COLO668 (cell line): ENCODE data around the gene MRPL22.
"Not testable (repeated sequence)": the region's sequence is repeated elsewhere in the genome, so short reads cannot be mapped to it uniquely, and the experiment has no call there.

Experiments
- DNase-seq: peaks from one replicate; lab custom pipeline; 2025; ENCODE audit not compliant: unreplicated experiment; lab: John Stamatoyannopoulos, UW

Gene MRPL22

GRCh38 chr5:154993461-154993860 is 52.6 kb downstream of the MRPL22 start:
- DNase-seq, result no peak

GRCh38 chr5:154995679-154996078 is 54.8 kb downstream of the MRPL22 start:
- no peak for DNase-seq

- DNase-seq, result no peak
Observed at GRCh38 chr5:154997746-154998145, 56.9 kb downstream of the MRPL22 start.

- DNase-seq, result no peak
Observed at GRCh38 chr5:154999865-155000264, 59.0 kb downstream of the MRPL22 start.

- DNase-seq, result no peak
Observed at GRCh38 chr5:155001523-155001922, 60.6 kb downstream of the MRPL22 start.

- DNase-seq, result not testable (repeated sequence)
Observed at GRCh38 chr5:155002722-155003121, 61.8 kb downstream of the MRPL22 start.

GRCh38 chr5:155004138-155004744 is 63.4 kb downstream of the MRPL22 start:
- peak; percentile 1 for DNase-seq

- DNase-seq, result not testable (repeated sequence)
Observed at GRCh38 chr5:155006265-155006664, 65.4 kb downstream of the MRPL22 start.

GRCh38 chr5:155008669-155009068 is 67.8 kb downstream of the MRPL22 start:
- no peak for DNase-seq

- DNase-seq, result no peak
Observed at GRCh38 chr5:155010881-155011280, 70.0 kb downstream of the MRPL22 start.

- no peak for DNase-seq
Observed at GRCh38 chr5:155013526-155013925, 72.7 kb downstream of the MRPL22 start, which contains the start of gene KIF4B. KIF4B (plus strand) TSS chr5:155013755; CDS start chr5:155013860, 105 bp downstream.

- no peak for DNase-seq
Observed at GRCh38 chr5:155015239-155015638, 74.4 kb downstream of the MRPL22 start.

GRCh38 chr5:155017610-155018009 is 76.7 kb downstream of the MRPL22 start:
- DNase-seq, result no peak
